22Rv1 (cell line): ENCODE data around the gene PPP2R5C.

ENCODE experiments used
- H3K27ac ChIP-seq: fragments of 450-650 bp; 2 replicates; pipeline ENCODE4 v1.5.1; 2017
- ZFX ChIP-seq: fragments of 450-650 bp; IDR thresholded peaks from 2 replicates; pipeline ENCODE4 v1.6.1; 2017; ENCODE audit warnings: antibody characterized with exemption, borderline replicate concordance
- TF ChIP-seq, protein P1 (sequence below): fragments of 450-650 bp; IDR thresholded peaks from 2 replicates; pipeline ENCODE4 v1.5.1; 2017; ENCODE audit warnings: mild to moderate bottlenecking

Gene PPP2R5C

GRCh38 chr14:101889366-101889765 lies 127.9 kb downstream of the PPP2R5C start:
- H3K27ac ChIP-seq, result no peak overlapping the region
- TF ChIP-seq, protein P1, sequence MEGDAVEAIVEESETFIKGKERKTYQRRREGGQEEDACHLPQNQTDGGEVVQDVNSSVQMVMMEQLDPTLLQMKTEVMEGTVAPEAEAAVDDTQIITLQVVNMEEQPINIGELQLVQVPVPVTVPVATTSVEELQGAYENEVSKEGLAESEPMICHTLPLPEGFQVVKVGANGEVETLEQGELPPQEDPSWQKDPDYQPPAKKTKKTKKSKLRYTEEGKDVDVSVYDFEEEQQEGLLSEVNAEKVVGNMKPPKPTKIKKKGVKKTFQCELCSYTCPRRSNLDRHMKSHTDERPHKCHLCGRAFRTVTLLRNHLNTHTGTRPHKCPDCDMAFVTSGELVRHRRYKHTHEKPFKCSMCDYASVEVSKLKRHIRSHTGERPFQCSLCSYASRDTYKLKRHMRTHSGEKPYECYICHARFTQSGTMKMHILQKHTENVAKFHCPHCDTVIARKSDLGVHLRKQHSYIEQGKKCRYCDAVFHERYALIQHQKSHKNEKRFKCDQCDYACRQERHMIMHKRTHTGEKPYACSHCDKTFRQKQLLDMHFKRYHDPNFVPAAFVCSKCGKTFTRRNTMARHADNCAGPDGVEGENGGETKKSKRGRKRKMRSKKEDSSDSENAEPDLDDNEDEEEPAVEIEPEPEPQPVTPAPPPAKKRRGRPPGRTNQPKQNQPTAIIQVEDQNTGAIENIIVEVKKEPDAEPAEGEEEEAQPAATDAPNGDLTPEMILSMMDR, result no peak
- no peak for TF ChIP-seq ZFX

GRCh38 chr14:101889898-101890297 lies 128.4 kb downstream of the PPP2R5C start:
- H3K27ac ChIP-seq, result no peak overlapping the region
- TF ChIP-seq, protein P1, result no peak
- no peak for TF ChIP-seq ZFX

- no peak overlapping the region for H3K27ac ChIP-seq
- TF ChIP-seq, protein P1, result no peak
- no peak for TF ChIP-seq ZFX
These were observed 130.0 kb downstream of the PPP2R5C start for GRCh38 chr14:101891471-101891870.

GRCh38 chr14:101893759-101894158 lies 132.2 kb downstream of the PPP2R5C start:
- TF ChIP-seq, protein P1, result no peak
- H3K27ac ChIP-seq, result no peak overlapping the region

DNA sequence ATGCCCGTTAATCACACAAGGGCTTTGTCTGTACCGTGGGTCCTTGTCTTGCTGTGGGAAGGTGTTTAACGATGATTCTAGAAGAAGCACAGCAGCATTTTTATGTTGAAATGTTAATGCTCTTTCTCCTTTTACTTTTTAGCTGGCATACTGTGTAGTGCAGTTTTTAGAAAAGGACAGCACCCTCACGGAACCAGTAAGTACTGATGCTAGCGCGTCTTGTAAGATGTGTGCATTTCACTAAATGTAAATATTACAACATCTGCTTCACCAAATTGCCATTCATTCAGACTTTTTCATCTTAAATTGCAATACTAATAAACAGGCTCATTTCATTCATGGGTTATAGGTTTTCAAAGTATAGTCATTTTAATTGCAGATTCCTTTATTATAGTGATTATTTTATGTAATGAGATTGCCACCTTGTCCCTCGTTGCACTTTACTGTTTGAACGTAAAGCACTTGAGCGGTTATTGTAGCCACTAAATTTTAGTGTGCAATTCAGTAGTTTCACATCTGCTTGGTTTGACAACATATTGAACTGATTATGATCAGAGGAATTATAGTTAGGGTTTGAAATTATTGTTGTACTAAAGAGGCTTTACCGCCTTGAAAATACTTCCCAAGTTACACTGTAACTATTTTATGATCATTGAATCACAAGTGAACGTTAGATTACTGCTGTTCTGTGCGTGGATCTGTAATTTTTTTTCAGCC lies 133.0 kb downstream of the PPP2R5C start:
- no peak for TF ChIP-seq ZFX
- TF ChIP-seq, protein P1, result no peak
- H3K27ac ChIP-seq, result no peak overlapping the region

DNA sequence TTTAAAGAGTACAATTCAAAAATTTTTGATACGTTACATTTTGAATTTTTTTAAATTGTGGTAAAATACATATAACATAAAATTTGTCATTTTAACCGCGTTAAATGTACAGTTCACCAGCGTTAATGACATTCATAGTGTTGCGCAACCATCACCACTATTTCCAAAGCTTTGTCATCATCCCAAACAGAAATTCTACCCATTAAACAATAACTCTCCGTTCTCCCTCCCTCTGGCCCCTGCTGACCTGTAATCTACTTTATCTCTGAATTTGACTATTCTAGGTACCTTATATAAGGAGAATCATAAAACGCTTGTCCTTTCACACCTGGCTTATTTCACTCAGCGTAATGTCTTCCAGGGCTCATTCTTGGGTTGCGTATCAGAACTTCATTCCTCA lies 133.7 kb downstream of the PPP2R5C start:
- no peak for TF ChIP-seq ZFX
- TF ChIP-seq, protein P1, result no peak
- H3K27ac ChIP-seq, result no peak overlapping the region

DNA sequence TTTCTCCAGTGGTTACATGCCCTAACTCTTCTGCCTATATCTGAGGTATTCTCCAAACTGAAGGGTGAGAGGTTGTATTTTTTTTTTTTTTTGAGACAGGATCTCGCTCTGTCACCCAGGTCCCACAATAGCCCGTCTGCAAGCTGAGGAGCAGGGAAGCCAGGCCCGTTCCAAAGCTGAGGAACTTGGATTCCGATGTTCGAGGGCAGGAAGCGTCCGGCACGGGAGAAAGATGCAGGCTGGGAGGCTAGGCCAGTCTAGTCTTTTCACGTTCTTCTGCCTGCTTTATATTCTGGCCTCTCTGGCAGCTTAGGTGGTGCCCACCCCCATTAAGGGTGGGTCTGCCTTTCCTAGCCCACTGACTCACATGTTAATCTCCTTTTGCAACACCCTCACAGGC lies 135.8 kb downstream of the PPP2R5C start:
- TF ChIP-seq, protein P1, result no peak
- TF ChIP-seq ZFX, result no peak
- no peak overlapping the region for H3K27ac ChIP-seq
